ENCODE results near the gene PLD4.

DNA sequence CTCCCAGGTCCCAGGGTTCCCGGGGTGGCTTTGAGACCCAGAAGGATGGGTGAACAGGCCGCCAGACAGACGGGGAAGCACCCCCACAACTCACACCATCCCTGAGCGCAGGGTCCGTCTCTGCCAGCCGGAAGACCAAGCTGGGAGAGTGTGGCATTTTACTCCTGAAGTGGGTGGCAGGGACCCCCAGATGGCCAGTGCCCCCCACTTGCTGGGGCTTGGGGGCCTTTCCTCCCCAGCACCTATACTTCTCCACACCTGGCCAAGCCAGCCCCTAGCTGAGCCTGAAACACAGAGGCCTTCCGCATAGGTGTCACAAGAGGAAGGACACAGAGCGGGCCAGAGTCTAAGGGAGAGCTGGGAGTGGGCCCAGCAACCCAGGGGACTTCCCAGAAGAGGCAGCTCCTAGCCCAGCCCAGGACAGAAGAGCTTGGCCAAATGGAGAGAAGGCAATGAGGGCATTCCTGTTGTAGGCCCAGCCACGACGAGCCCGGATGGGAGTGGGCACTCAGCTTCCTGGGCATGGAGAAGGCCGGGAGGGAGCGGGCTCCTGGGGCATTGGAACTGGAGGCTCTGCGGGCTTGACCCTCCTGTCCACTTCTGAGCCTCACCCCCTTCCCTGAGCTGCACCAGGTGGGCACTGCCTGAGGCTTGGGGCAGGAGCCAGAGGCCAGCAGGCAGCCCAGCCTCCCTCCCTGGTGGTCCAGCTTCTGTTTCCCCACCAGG is 50.1 kb downstream of the PLD4 start:
- TF ChIP-seq, protein P1, sequence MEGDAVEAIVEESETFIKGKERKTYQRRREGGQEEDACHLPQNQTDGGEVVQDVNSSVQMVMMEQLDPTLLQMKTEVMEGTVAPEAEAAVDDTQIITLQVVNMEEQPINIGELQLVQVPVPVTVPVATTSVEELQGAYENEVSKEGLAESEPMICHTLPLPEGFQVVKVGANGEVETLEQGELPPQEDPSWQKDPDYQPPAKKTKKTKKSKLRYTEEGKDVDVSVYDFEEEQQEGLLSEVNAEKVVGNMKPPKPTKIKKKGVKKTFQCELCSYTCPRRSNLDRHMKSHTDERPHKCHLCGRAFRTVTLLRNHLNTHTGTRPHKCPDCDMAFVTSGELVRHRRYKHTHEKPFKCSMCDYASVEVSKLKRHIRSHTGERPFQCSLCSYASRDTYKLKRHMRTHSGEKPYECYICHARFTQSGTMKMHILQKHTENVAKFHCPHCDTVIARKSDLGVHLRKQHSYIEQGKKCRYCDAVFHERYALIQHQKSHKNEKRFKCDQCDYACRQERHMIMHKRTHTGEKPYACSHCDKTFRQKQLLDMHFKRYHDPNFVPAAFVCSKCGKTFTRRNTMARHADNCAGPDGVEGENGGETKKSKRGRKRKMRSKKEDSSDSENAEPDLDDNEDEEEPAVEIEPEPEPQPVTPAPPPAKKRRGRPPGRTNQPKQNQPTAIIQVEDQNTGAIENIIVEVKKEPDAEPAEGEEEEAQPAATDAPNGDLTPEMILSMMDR (IDR thresholded peaks at IDR 0.05), result no peak
- TF ChIP-seq EP300 (IDR thresholded peaks at IDR 0.05), result no peak
- no peak for TF ChIP-seq POLR2A (IDR thresholded peaks at IDR 0.05)
